ENCODE data around the gene BTBD18. TPM values are rescaled to one million over a fixed set of nuclear protein-coding genes. Genes with fewer than 3 reads are reported as not detected.

BTBD18 gene
- total RNA-seq (2021) (0.09 to 0.14 TPM in 2 of 3 replicates, not detected in the other), Bru-seq, nascent RNA (percentile 15 among the genes with signal in this experiment)
- long read RNA-seq, experiment 1, result 0 reads
- long read RNA-seq, experiment 2, result 0 reads
- long read RNA-seq, experiment 3, result 0 reads

DNA sequence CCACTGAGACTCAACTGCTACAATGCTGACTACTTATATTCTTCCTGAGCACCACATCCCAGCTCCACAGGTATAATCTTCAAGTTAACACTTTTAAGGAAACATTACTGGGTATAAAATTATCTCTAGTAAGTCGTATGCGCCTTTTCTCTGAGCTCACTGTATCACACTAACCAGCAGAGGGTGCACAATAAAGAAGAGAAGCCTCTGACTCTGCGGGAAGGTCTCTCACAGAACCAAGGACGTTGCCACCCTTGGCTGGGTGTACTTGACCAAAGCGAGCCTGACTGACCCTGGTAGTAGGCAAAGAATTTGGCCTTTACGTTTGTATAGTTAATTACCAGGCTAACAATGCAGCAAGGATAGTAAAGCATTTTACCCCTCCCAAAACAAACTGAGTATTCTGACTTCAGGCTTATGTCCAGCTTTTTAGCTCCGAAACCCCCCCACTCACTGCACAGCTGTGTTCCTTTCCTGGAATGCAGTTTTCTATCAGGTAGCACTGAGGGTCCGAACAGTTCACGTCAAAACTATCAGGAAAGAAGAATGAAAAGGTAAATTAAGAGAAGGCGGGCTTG lies at the start of gene BTBD18:
Gene BTBD18 (minus strand): TSS at position 144 of the 578 bp plus-strand sequence. CDS start 631 bp downstream, outside the sequence.
- H3K9me3 Mint-ChIP-seq, result no peaks in the 10 kb centered on the region
- H3K27ac Mint-ChIP-seq, result peak within 1 kb of the TSS; percentile 75
- H3K27me3 Mint-ChIP-seq (ENCODE audit: low read depth), result no peaks in the 10 kb centered on the region
- H3K4me3 Mint-ChIP-seq, result no peak within 1 kb of the TSS
- H3K4me1 Mint-ChIP-seq, result peaks cover 21% of the 10 kb centered on the region
- CTCF ChIA-PET, result interaction anchor here (0.6 to 3.6 kb wide), 22 partner anchors 10 to 1435 kb away, joined by 3 to 186 read pairs (median 4); partner anchors contain the start of genes CTNND1 and SELENOH
- no peaks in the 10 kb centered on the region for H3K36me3 Mint-ChIP-seq
- peak; percentile 32 for DNase-seq (ENCODE audit: low spot score)
- POLR2A ChIA-PET, result interaction anchor here (0.6 to 1.4 kb wide), 5 partner anchors 9 to 769 kb away, joined by 3 to 13 read pairs (median 3); partner anchors contain the start of gene SELENOH
- TF ChIP-seq CTCF (IDR thresholded peaks at IDR 0.05) (peak; percentile 24; the same call in 1 of the 2 replicates), GABPB1 (CRISPR knock-in tag; IDR thresholded peaks at IDR 0.05) (no peak)
- ATAC-seq, result peak; percentile 86

GRCh38 chr11:57801183-57801485 lies 49.5 kb upstream of the BTBD18 start:
- DNase-seq (ENCODE audit: low spot score) (no peak), ATAC-seq (no peak)
- H3K4me1 Mint-ChIP-seq, result peaks cover 18% of the 10 kb centered on the region
- ChIA-PET POLR2A (interaction anchor here (0.8 to 3.2 kb wide), 10 partner anchors 20 to 89 kb away, joined by 3 to 21 read pairs (median 4); partner anchors contain the start of genes BTBD18, CTNND1, MED19 and SELENOH), CTCF (interaction anchor here (0.8 to 6.7 kb wide), 38 partner anchors 8 to 1765 kb away, joined by 3 to 186 read pairs (median 6); partner anchors contain the start of genes BTBD18, CTNND1, MED19 and SELENOH)
- TF ChIP-seq ESRRA (CRISPR knock-in tag; IDR thresholded peaks at IDR 0.05; ENCODE audit: borderline replicate concordance) (no peak), E2F1 (CRISPR knock-in tag; IDR thresholded peaks at IDR 0.05) (no peak), ZSCAN18 (CRISPR knock-in tag; IDR thresholded peaks at IDR 0.05) (no peak), NFATC4 (CRISPR knock-in tag; IDR thresholded peaks at IDR 0.05) (no peak), ZNF416 (CRISPR knock-in tag; IDR thresholded peaks at IDR 0.05) (no peak), FOXP1 (CRISPR knock-in tag; IDR thresholded peaks at IDR 0.05; ENCODE audit: borderline replicate concordance) (no peak), ZNF671 (CRISPR knock-in tag; IDR thresholded peaks at IDR 0.05) (no peak), ERG (CRISPR knock-in tag; IDR thresholded peaks at IDR 0.05) (no peak), ZNF396 (CRISPR knock-in tag; IDR thresholded peaks at IDR 0.05; ENCODE audit: borderline replicate concordance) (no peak), ELF4 (CRISPR knock-in tag; IDR thresholded peaks at IDR 0.05; ENCODE audit: low read depth) (no peak), SMAD3 (CRISPR knock-in tag; IDR thresholded peaks at IDR 0.05; ENCODE audit: borderline replicate concordance) (no peak), MXD4 (CRISPR knock-in tag; IDR thresholded peaks at IDR 0.05; ENCODE audit: borderline replicate concordance) (no peak), USF2 (CRISPR knock-in tag; IDR thresholded peaks at IDR 0.05) (no peak)
- TF ChIP-seq, protein P1, sequence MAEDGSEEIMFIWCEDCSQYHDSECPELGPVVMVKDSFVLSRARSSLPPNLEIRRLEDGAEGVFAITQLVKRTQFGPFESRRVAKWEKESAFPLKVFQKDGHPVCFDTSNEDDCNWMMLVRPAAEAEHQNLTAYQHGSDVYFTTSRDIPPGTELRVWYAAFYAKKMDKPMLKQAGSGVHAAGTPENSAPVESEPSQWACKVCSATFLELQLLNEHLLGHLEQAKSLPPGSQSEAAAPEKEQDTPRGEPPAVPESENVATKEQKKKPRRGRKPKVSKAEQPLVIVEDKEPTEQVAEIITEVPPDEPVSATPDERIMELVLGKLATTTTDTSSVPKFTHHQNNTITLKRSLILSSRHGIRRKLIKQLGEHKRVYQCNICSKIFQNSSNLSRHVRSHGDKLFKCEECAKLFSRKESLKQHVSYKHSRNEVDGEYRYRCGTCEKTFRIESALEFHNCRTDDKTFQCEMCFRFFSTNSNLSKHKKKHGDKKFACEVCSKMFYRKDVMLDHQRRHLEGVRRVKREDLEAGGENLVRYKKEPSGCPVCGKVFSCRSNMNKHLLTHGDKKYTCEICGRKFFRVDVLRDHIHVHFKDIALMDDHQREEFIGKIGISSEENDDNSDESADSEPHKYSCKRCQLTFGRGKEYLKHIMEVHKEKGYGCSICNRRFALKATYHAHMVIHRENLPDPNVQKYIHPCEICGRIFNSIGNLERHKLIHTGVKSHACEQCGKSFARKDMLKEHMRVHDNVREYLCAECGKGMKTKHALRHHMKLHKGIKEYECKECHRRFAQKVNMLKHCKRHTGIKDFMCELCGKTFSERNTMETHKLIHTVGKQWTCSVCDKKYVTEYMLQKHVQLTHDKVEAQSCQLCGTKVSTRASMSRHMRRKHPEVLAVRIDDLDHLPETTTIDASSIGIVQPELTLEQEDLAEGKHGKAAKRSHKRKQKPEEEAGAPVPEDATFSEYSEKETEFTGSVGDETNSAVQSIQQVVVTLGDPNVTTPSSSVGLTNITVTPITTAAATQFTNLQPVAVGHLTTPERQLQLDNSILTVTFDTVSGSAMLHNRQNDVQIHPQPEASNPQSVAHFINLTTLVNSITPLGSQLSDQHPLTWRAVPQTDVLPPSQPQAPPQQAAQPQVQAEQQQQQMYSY (CRISPR knock-in tag; IDR thresholded peaks at IDR 0.05), result no peak
- TF ChIP-seq, protein P2, sequence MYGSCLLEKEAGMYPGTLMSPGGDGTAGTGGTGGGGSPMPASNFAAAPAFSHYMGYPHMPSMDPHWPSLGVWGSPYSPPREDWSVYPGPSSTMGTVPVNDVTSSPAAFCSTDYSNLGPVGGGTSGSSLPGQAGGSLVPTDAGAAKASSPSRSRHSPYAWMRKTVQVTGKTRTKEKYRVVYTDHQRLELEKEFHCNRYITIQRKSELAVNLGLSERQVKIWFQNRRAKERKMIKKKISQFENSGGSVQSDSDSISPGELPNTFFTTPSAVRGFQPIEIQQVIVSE (CRISPR knock-in tag; IDR thresholded peaks at IDR 0.05; ENCODE audit: borderline replicate concordance), result no peak
- H3K4me3 Mint-ChIP-seq, result no peak overlapping the region
- H3K27me3 Mint-ChIP-seq (ENCODE audit: low read depth), result no peaks in the 10 kb centered on the region
- 0 out of 2 replicates have a peak overlapping the region, but pooled peaks have one; percentile 19 for H3K27ac Mint-ChIP-seq
- peaks cover 67% of the 10 kb centered on the region for H3K36me3 Mint-ChIP-seq
- H3K9me3 Mint-ChIP-seq, result no peaks in the 10 kb centered on the region
